ENCODE results near the gene NCOA6.

DNA sequence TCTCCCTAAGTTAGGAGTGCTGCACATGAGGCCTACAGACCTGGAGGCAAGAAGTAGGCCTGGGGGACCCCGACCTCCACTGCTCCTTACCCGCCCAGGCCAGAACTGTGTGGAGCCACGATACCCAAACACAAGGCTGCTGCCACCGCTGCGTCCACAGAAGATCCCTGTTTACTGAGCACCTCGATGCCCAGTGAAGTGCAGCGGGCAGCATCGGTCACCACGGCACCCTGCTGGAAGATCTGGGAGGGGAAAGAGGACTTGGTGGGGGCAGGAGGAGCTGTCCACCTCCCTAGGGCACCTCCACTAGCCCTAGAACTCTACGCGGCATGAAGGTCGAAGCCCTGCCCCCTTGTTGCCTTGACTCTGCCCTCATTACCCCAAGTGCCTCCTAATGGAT, 37.3 kb upstream of the NCOA6 start:
- TF ChIP-seq, protein P1, sequence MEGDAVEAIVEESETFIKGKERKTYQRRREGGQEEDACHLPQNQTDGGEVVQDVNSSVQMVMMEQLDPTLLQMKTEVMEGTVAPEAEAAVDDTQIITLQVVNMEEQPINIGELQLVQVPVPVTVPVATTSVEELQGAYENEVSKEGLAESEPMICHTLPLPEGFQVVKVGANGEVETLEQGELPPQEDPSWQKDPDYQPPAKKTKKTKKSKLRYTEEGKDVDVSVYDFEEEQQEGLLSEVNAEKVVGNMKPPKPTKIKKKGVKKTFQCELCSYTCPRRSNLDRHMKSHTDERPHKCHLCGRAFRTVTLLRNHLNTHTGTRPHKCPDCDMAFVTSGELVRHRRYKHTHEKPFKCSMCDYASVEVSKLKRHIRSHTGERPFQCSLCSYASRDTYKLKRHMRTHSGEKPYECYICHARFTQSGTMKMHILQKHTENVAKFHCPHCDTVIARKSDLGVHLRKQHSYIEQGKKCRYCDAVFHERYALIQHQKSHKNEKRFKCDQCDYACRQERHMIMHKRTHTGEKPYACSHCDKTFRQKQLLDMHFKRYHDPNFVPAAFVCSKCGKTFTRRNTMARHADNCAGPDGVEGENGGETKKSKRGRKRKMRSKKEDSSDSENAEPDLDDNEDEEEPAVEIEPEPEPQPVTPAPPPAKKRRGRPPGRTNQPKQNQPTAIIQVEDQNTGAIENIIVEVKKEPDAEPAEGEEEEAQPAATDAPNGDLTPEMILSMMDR (conservative IDR thresholded peaks at IDR 0.05 in 1 of 2, IDR thresholded peaks at IDR 0.05 in 1 of 2; ENCODE audit: extremely low read depth in 1 of 2, insufficient read depth in 1 of 2, low read depth in 1 of 2, low read length in 2 of 2) = no peak
- no peak for TF ChIP-seq EZH2 (IDR thresholded peaks at IDR 0.05; ENCODE audit: borderline replicate concordance, low read length)
